AG09309 (cell line): Measurements from ENCODE around the gene DPP6.
A peak's percentile ranks its signal among the peaks of the same experiment; 100 is the strongest.

Experiments used
- DNase-seq: peaks from one replicate; pipeline ENCODE4 v3.0.0-alpha.2; 2010; ENCODE audit warnings: low read depth
- H3K4me3 ChIP-seq: 2 replicates; pipeline ENCODE4 v1.5.1; 2011; ENCODE audit warnings: mild to moderate bottlenecking, low read depth, low read length, moderate library complexity; ENCODE audit not compliant: control insufficient read depth
- CTCF ChIP-seq: IDR thresholded peaks from 2 replicates; pipeline ENCODE4 v1.5.1; 2011; ENCODE audit warnings: mild to moderate bottlenecking, low read depth, low read length, inconsistent platforms; ENCODE audit not compliant: insufficient read depth, control insufficient read depth; ENCODE audit errors: missing control alignments

DPP6 gene

GRCh38 chr7:154736389-154736788, 684.2 kb downstream of the DPP6 start:
- DNase-seq: no peak
- H3K4me3 ChIP-seq: no peak overlapping the region
- no peak for TF ChIP-seq CTCF

- H3K4me3 ChIP-seq: no peak overlapping the region
- DNase-seq: no peak
- no peak for TF ChIP-seq CTCF
Measured at GRCh38 chr7:154738216-154738615, 686.0 kb downstream of the DPP6 start.

GRCh38 chr7:154741131-154741530, 688.9 kb downstream of the DPP6 start:
- no peak for TF ChIP-seq CTCF
- H3K4me3 ChIP-seq: no peak overlapping the region
- no peak for DNase-seq

- H3K4me3 ChIP-seq: no peak overlapping the region
- no peak for DNase-seq
- TF ChIP-seq CTCF: no peak
Measured at GRCh38 chr7:154743206-154743605, 691.0 kb downstream of the DPP6 start.

GRCh38 chr7:154744256-154744860, 692.2 kb downstream of the DPP6 start:
- no peak for DNase-seq
- no peak overlapping the region for H3K4me3 ChIP-seq
- peak; percentile 49 for TF ChIP-seq CTCF

GRCh38 chr7:154744861-154745258, 692.7 kb downstream of the DPP6 start:
- DNase-seq: no peak
- TF ChIP-seq CTCF: no peak
- H3K4me3 ChIP-seq: no peak overlapping the region
